NCI-H2029 treated with DMSO at 0.1 percent for 48 hours (cell line): ENCODE data around the gene CAV3.
"Not testable (repeated sequence)": the region's sequence is repeated elsewhere in the genome, so short reads cannot be mapped to it uniquely, and the experiment has no call there.

Experiments
- DNase-seq: peaks from one replicate; lab custom pipeline; 2025; lab: John Stamatoyannopoulos, UW

The CAV3 gene

GRCh38 chr3:8733332-8734094 lies at the start of gene CAV3:
TSS of gene CAV3 (plus strand) at chr3:8733802. CDS start at chr3:8733877, 75 bp downstream.
- DNase-seq: no peak

GRCh38 chr3:8684992-8685391 lies 48.6 kb upstream of the CAV3 start:
- not testable (repeated sequence) for DNase-seq

DNA sequence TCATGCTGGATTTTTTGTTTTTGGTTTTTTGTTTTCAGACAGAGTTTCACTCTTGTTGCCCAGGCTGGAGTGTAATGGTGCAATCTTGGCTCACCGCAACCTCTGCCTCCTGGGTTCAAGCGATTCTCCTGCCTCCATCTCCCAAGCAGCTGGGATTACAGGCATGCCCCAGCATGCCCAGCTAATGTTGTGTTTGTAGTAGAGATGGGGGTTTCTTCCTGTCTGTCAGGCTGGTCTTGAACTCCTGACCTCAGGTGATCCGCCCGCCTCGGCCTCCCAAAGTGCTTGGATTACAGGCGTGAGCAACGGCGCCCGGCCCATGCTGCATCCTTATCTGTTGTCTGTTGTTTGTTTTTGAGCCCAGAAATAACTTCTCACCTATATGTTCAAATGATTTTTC lies 42.3 kb upstream of the CAV3 start:
- DNase-seq: not testable (repeated sequence)

DNA sequence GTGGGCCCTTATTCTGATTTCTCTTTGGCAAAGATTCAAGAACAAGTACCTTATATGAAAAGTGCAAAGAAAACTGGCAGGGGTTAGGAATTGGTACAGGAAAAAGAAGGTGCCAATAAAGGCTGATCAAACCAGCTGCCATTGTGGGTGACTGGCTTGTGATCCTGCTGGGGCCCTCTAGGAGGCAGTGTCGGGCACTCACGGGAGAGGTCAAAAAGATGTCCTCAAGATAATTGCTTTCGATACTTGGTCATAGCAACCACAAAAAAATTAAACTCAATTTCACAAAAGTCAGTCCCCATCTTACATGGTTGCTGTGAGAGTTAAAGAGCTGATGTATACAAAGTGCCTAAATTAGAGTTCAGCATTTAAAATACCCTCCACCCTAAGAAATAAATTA lies 31.0 kb upstream of the CAV3 start:
- no peak for DNase-seq

GRCh38 chr3:8705575-8705974 lies 28.0 kb upstream of the CAV3 start:
- DNase-seq: no peak

DNA sequence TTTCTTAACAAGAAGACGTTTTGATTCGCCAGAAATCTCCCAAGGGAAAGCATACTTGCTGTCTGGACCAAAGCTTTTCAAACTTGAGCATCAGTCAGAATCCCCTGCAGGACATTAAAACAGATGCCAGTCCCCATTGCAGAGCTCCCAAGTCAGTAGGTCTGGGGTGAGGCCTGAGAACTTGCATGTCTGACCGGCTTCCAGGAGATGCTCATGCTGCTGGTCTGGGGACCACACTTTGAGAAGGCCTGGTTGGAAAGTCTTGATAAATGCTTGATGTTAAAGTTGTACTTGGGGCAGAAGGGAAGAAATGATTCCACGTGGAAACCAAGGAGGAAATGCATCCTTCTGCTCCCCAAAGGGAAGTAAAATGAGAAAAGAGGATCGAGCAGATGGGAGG lies 24.3 kb upstream of the CAV3 start:
- no peak for DNase-seq

DNA sequence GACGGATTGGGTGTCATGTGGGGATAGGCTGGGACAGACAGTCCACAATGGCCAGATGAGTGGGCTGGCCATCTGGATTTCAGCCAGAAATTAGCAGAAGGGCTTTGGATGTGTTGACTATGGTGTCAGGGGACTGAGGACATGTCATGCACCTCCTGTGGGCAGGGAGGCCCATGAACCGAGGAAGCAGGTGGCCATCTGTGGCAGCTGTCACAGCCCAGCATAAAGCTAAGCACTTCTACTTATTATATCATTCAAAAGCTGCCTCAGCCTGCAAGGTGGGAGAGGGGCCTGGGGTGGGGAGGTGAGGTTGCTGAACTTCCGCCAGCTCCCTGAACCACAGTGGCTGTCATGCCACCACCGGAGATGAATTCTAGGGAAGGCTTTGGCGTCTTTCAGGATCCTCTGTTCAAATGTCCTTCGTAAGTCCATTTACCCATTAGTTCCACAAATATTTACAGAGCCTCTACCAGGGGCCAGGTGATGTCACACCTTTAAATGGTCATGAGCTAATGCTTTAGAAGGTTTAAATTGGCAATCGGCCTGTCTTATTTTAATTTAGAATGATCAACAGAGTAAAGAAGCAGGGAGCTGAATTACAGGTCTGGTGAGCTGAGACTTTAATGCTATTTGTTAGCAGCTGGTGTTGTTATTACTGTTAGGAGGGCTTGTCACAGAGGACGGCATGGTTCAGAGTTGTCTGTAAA lies 23.6 kb upstream of the CAV3 start:
- DNase-seq: peak; percentile 97

- DNase-seq: peak; percentile 67
Observed at GRCh38 chr3:8712045-8712907, 21.3 kb upstream of the CAV3 start.

- DNase-seq: peak; percentile 67
Observed at GRCh38 chr3:8712908-8713255, 20.7 kb upstream of the CAV3 start.

DNA sequence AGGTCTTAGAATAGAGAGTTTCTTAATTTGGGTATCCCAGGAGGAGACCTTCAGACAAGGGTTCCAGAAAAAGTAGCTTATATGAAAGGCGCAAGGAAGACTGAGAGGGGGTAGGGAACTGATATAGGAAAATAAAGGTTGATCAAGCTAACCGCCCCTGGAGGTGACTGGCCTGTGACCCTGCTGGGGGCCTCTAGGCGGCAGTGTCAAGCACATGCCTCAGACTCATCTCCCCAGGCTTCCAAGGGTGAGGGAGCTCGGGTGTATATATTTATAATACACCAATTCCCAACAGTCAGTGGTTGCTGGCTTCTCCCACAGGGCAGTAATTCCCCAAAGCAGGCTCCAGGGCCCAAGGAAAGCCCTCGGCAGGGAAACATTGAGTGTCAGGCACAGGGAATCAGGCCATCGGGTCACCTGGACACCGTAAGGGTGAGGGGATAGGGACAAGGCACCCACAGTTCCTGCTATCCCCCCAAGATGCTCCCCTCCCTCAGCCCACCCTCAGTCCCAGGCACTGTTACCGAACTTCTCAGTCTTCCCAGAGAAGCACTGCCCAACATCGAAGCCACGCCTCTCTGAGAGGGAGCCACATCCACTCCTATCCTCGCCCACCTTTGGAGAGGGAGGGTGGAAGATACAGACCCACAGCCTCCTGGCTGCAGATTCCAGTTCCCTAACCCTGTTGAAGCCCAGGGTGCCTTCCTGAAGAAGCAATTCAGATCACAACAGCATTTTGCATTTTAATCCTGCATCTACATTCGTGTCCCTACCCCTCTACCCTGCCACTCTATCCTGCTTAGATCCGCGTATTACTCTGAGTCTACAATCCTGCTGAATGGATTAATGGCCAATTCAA lies 19.5 kb upstream of the CAV3 start:
- DNase-seq: no peak

- DNase-seq: not testable (repeated sequence)
Observed at GRCh38 chr3:8715757-8716156, 17.8 kb upstream of the CAV3 start.

- no peak for DNase-seq
Observed at GRCh38 chr3:8722808-8723207, 10.8 kb upstream of the CAV3 start.

DNA sequence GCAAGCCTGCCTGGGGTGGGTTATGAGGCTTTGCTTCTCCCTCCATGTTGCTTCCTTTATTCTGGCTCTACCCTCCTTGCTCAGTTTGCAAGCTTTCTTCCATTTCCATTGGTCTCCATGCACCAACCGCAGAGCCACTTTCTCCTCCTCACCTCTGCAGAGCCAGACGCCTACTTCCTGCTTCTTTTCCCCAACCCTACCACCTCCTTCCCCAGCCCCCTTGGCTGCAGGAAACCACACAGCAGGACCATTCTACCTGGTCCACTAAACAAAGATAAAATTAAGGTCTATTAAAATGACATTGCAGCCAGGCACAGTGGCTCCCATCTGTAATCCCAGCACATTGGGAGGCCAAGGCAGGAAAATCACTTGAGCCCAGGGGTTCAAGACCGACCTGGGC lies 10.0 kb upstream of the CAV3 start:
- DNase-seq: no peak

DNA sequence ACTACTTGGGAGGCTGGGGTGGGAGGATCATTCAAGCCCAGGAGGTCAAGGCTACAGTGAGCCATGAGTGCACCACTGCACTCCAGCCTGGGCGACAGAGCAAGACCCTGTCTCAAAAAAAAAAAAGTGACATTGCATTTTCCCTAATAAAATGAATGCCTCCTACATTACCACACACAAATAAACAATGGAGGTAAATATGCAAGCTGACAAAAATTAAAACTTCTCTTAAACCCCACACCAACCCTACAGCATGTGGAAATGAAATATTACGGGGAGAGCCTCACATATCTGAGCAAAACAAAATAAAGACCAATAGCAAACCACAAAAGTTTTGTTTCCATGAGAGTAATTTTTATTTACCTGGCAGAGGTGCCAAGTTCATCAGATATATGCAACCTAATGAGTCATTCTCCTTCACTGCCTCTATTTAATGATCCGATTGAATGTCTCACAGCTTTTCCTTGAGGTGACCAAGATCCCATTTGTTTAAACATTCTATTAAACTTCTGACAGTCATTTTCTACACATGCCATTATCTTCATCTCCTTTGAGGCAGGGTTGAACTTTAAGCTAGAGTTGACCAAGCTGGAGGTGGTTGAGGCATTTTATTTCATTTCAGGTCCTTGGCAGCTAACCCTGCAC lies 9.4 kb upstream of the CAV3 start:
- no peak for DNase-seq

DNA sequence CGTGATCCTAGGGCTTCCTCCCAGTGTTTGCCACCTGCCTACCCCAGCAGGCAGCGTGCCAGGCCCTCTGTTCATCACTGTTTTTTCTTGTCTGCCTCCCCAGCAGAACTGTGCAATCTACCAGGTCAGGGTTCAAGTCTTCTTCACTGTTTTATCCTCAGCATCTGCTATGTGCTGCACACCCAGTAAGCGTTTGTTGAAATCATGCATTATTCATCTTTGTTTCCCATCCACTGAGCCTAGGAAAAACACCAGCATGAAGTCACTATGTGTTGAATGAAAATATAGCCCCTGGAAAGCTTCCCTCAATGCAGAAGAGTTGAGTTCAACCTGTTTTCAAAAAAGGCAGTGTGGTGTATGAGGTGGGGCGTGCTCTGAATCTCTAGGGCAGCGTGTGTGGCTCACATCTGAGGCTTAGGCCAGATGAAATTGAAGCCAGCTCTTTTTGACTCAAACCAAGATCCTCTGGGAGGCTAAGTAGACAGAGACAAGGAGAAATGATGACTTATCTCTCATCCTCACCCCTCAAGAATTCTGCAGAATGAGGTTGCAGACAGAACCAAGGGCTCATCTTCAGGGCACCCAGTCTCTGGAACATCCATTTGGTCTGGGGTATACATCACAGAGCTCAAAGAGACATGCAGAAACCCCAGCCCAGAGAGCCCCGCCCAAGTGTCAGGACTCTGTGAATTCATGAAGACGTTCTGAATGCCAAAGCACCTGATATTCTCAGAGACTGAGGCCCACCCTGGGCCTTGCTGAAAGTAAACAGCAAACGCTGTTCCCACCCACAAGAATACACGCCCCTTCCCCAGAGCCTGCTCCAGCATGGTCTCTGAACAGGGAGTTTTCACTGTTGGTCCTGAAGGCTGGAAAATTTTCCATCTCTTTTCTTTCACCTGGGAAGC lies 5.7 kb upstream of the CAV3 start:
- DNase-seq: peak; percentile 52

DNA sequence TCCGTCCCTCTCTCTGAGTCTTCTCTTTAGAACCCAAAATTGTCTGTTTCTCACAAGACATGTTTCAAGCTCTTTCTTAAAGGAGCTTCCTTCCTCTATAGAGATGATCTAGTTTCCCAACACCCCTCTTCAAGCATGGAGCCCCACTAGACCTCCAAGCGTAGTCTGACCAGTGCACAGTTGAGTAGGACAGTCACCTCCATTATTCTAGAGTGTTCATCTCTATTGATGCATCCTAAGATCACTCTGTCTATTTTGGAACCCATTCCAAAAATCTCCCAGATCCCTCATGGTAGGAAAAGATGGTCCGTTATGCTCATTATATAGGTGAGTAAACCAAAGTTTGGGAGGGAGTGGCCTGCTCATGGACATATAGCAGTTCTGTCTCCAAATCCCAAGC lies 4.1 kb upstream of the CAV3 start:
- no peak for DNase-seq

GRCh38 chr3:8730656-8731055 lies 2.9 kb upstream of the CAV3 start:
- no peak for DNase-seq

DNA sequence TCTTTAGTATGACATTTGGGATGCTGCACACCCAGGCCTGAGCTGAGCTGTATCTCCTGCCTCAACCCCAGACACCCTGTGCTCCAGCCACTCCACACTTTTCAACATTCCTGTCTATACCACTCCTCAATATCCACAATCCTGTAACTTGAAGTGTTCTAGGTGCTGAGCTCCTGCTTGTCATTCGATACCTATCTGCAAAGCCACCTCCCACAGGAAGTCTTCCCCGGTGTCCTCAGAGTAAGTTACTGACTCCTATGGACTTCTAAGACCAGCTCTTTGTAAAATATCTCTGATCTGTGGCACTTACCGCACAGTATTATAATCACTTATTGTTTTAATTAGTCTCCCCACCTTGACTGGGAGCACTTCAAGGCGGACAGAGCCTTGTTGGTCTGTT lies 1.2 kb upstream of the CAV3 start:
- no peak for DNase-seq

DNA sequence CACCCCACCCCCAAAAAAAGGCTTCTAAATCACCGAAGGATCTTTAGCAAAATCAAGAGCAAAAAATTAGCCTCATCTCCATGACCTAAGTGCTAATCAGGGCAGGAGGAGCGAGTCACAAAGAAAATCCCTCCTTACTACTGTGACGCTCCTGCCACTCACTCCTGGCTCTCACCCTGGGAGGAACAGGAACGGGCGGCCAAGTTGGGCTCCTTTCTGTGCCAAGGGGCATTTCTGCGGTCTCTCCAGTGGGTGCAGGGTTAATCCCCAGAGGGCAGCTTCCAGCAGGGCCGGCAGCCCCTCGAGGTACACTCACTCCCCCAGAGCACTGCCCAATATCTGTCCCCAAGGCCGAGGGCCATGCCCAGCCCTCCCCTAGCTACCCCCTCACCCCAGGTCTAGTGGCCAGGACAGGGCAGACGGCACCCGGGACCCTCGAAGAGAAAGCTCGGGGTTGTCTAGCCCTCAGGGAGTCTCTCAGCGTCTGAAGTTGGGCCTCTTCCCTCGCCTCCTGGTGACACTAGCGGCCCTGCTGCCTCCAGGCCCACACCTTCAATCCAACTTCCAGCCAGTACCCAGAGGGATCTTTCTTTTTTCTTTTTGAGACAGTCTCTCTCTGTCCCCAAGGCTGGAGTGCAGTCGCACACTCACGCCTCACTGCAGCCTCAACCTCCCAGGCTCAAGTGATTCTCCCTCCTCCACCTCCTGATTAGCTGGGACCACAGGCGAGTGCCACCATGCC lies 706 bp downstream of the CAV3 start:
- DNase-seq: no peak

- DNase-seq: no peak
Observed at GRCh38 chr3:8734908-8735307, 1.3 kb downstream of the CAV3 start.
